HEK293 (cell line): ENCODE measurements around the gene PSAP.

Source experiments
- CTCF ChIA-PET: fragments of 350-600 bp; formaldehyde crosslinking; extraction: SDS; loops from one replicate; lab custom pipeline; 2021; ENCODE audit warnings: antibody characterized with exemption; lab: Yijun Ruan, JAX
- POLR2A ChIA-PET: fragments of 300-600 bp; formaldehyde crosslinking; extraction: SDS; loops from one replicate; lab custom pipeline; 2020; ENCODE audit warnings: antibody characterized with exemption, inconsistent platforms; lab: Yijun Ruan, JAX
- H3K27ac ChIP-seq: fragments of 200-500 bp; sonication (Bioruptor generic); 2 replicates; pipeline ENCODE4 v1.5.1; 2014; ENCODE audit warnings: low read depth, low read length, control low read depth, inconsistent platforms; ENCODE audit errors: extremely low read depth
- H3K36me3 ChIP-seq, 2 experiments: fragments of 200-500 bp in 1 of 2; sonication (Bioruptor generic) in 1 of 2; 1 replicate in 1 of 2; 2 replicates in 1 of 2; pipeline ENCODE4 v1.5.1; 2014 to 2017; ENCODE audit warnings: inconsistent platforms in 2 of 2, low read length in 2 of 2; ENCODE audit not compliant: control insufficient read depth in 2 of 2, insufficient read depth in 1 of 2
- H3K4me1 ChIP-seq: fragments of 200-500 bp; sonication (Bioruptor generic); 2 replicates; pipeline ENCODE4 v1.5.1; 2014; ENCODE audit warnings: mild to moderate bottlenecking, low read length, inconsistent platforms; ENCODE audit not compliant: control insufficient read depth, insufficient read depth
- H3K4me3 ChIP-seq: 2 replicates; pipeline ENCODE4 v1.5.1; 2011; ENCODE audit warnings: low read depth, mild to moderate bottlenecking, control low read depth, low read length, moderate library complexity
- H3K9me3 ChIP-seq: fragments of 200-500 bp; sonication (Bioruptor generic); 2 replicates; pipeline ENCODE4 v1.5.1; 2014; ENCODE audit warnings: low read depth, low read length, inconsistent platforms; ENCODE audit not compliant: control insufficient read depth, insufficient read depth
- ATF2 ChIP-seq: fragments of 450-650 bp; formaldehyde crosslinking; IDR thresholded peaks from 2 replicates; pipeline ENCODE4 v1.5.1; 2016; ENCODE audit warnings: missing biosample characterization, missing genetic modification characterization, low read depth
- CTCF ChIP-seq: fragments of 450-650 bp; formaldehyde crosslinking; IDR thresholded peaks from 2 replicates; pipeline ENCODE4 v1.5.1; 2016; ENCODE audit warnings: missing biosample characterization, missing genetic modification characterization
- IKZF3 ChIP-seq: fragments of 450-650 bp; IDR thresholded peaks from 2 replicates; pipeline ENCODE4 v1.5.0; 2018; ENCODE audit warnings: missing biosample characterization, mild to moderate bottlenecking, missing genetic modification characterization, moderate library complexity
- KLF17 ChIP-seq: fragments of 450-650 bp; formaldehyde crosslinking; IDR thresholded peaks from 2 replicates; pipeline ENCODE4 v1.5.1; 2016; ENCODE audit warnings: missing biosample characterization, missing genetic modification characterization
- PATZ1 ChIP-seq: fragments of 450-650 bp; formaldehyde crosslinking; IDR thresholded peaks from 2 replicates; pipeline ENCODE4 v1.5.1; 2016; ENCODE audit warnings: missing biosample characterization, missing genetic modification characterization
- ZBTB20 ChIP-seq: fragments of 450-650 bp; formaldehyde crosslinking; IDR thresholded peaks from 2 replicates; pipeline ENCODE4 v1.5.1; 2016; ENCODE audit warnings: missing biosample characterization, missing genetic modification characterization
- ZBTB21 ChIP-seq: fragments of 450-650 bp; formaldehyde crosslinking; IDR thresholded peaks from 2 replicates; pipeline ENCODE4 v1.5.1; 2017; ENCODE audit warnings: missing biosample characterization, missing genetic modification characterization
- ZEB2 ChIP-seq: fragments of 450-650 bp; formaldehyde crosslinking; IDR thresholded peaks from 2 replicates; pipeline ENCODE4 v1.5.1; 2016; ENCODE audit warnings: missing biosample characterization, missing genetic modification characterization
- ZNF23 ChIP-seq: fragments of 450-650 bp; formaldehyde crosslinking; IDR thresholded peaks from 2 replicates; pipeline ENCODE4 v1.5.1; 2016; ENCODE audit warnings: missing biosample characterization, missing genetic modification characterization, borderline replicate concordance
- ZNF530 ChIP-seq: fragments of 450-650 bp; formaldehyde crosslinking; IDR thresholded peaks from 2 replicates; pipeline ENCODE4 v1.5.1; 2016; ENCODE audit warnings: low read depth, missing biosample characterization, missing genetic modification characterization
- ZNF548 ChIP-seq: fragments of 450-650 bp; formaldehyde crosslinking; IDR thresholded peaks from 2 replicates; pipeline ENCODE4 v1.5.1; 2016; ENCODE audit warnings: missing biosample characterization, missing genetic modification characterization
- ZNF561 ChIP-seq: fragments of 450-650 bp; IDR thresholded peaks from 2 replicates; pipeline ENCODE4 v1.5.1; 2018; ENCODE audit warnings: missing biosample characterization, missing genetic modification characterization, borderline replicate concordance
- ZNF596 ChIP-seq: fragments of 450-650 bp; IDR thresholded peaks from 2 replicates; pipeline ENCODE4 v1.5.0; 2018; ENCODE audit warnings: missing biosample characterization, mild to moderate bottlenecking, missing genetic modification characterization, moderate library complexity
- ZNF600 ChIP-seq: fragments of 450-650 bp; formaldehyde crosslinking; IDR thresholded peaks from 2 replicates; pipeline ENCODE4 v1.5.1; 2016; ENCODE audit warnings: missing biosample characterization, missing genetic modification characterization
- ZNF654 ChIP-seq: fragments of 450-650 bp; formaldehyde crosslinking; IDR thresholded peaks from 2 replicates; pipeline ENCODE4 v1.5.1; 2016; ENCODE audit warnings: low read depth, missing biosample characterization, missing genetic modification characterization

The PSAP gene

GRCh38 chr10:71838264-71839211 lies 12.5 kb downstream of the PSAP start (continued):
- peak; percentile 61; the same call in 1 of the 2 replicates for TF ChIP-seq ZBTB21 (tag by site-specific recombination)

GRCh38 chr10:71837098-71837827 lies 13.8 kb downstream of the PSAP start:
- POLR2A ChIA-PET, result interaction anchor here (1.2 to 6.2 kb wide), 2 partner anchors 14 to 59 kb away, joined by 5 to 44 read pairs; partner anchors contain the start of gene PSAP
- Histone ChIP-seq H3K4me1 (peaks cover 45% of the 10 kb centered on the region), H3K27ac (peak overlapping the region; percentile 71)
- TF ChIP-seq ZEB2 (tag by site-specific recombination) (0 out of 2 replicates have a peak, but pooled peaks have one; percentile 27), ZNF600 (tag by site-specific recombination) (peak; percentile 50; the same call in 1 of the 2 replicates), ATF2 (tag by site-specific recombination) (peak; percentile 30; the same call in 1 of the 2 replicates), ZNF596 (tag by site-specific recombination) (no peak), KLF17 (tag by site-specific recombination) (peak; percentile 19; the same call in 1 of the 2 replicates), ZNF530 (no peak), ZNF23 (no peak), IKZF3 (tag by site-specific recombination) (peak; percentile 7; the same call in 1 of the 2 replicates), ZNF654 (tag by site-specific recombination) (peak; percentile 38), PATZ1 (tag by site-specific recombination) (0 out of 2 replicates have a peak, but pooled peaks have one; percentile 13), CTCF (tag by site-specific recombination) (peak; percentile 61; the same call in 1 of the 2 replicates)
- TF ChIP-seq, all 188 proteins: peak for 8
- Histone ChIP-seq H3K4me3 (no peak overlapping the region), H3K9me3 (no peaks in the 10 kb centered on the region), H3K36me3 (peaks cover 0 to 20% of the 10 kb centered on the region in 2 experiments; a peak in 2 of 3 replicates)
- CTCF ChIA-PET, result interaction anchor here (0.5 to 5.8 kb wide), 12 partner anchors 8 to 211 kb away, joined by 3 to 62 read pairs (median 4); no protein-coding TSS in a partner anchor

GRCh38 chr10:71836596-71836974 lies 14.5 kb downstream of the PSAP start:
- peaks cover 0 to 26% of the 10 kb centered on the region in 2 experiments; a peak in 2 of 3 replicates for H3K36me3 ChIP-seq
- POLR2A ChIA-PET, result interaction anchor here (6.2 kb wide), 1 partner anchor 14 kb away, joined by 44 read pairs; the partner anchor contains the start of gene PSAP

More at GRCh38 chr10:71836596-71836974, 14.5 kb downstream of the PSAP start:
- CTCF ChIA-PET, result interaction anchor here (0.7 to 5.8 kb wide), 7 partner anchors 9 to 212 kb away, joined by 3 to 62 read pairs (median 5); no protein-coding TSS in a partner anchor
- TF ChIP-seq ZBTB20 (tag by site-specific recombination) (peak; percentile 4; the same call in 1 of the 2 replicates), ZNF561 (no peak), ZNF548 (tag by site-specific recombination) (no peak)
- TF ChIP-seq, all 188 proteins: peak for 1
- H3K4me3 ChIP-seq, result no peak overlapping the region
- no peaks in the 10 kb centered on the region for H3K9me3 ChIP-seq
- H3K27ac ChIP-seq, result peak overlapping the region; percentile 71
- peaks cover 45% of the 10 kb centered on the region for H3K4me1 ChIP-seq
